Type B pancreatic cell (in vitro differentiated cells): ENCODE measurements around the gene STAP2. TPM values are rescaled to one million over a fixed set of nuclear protein-coding genes. Genes with fewer than 3 reads are reported as not detected.

Experiments used
- DNase-seq: peaks from one replicate; pipeline ENCODE4 v3.0.0; 2021; ENCODE audit warnings: mixed read lengths; ENCODE audit not compliant: unreplicated experiment; ENCODE audit errors: extremely low spot score
- H3K27ac Mint-ChIP-seq: 2 replicates; pipeline ENCODE4 v1.8.0; 2021; ENCODE audit warnings: mild to moderate bottlenecking, mixed read lengths
- H3K27me3 Mint-ChIP-seq: 2 replicates; pipeline ENCODE4 v1.8.0; 2021; ENCODE audit warnings: mixed read lengths
- H3K36me3 Mint-ChIP-seq: 2 replicates; pipeline ENCODE4 v1.8.0; 2021; ENCODE audit warnings: mixed read lengths
- H3K4me1 Mint-ChIP-seq: one replicate; pipeline ENCODE4 v1.8.0; 2021; ENCODE audit warnings: mixed read lengths; ENCODE audit not compliant: unreplicated experiment
- H3K4me3 Mint-ChIP-seq: 2 replicates; pipeline ENCODE4 v1.8.0; 2021; ENCODE audit warnings: mild to moderate bottlenecking, mixed read lengths
- H3K9me3 Mint-ChIP-seq: 2 replicates; pipeline ENCODE4 v1.8.0; 2021; ENCODE audit warnings: mixed read lengths
- total RNA-seq: library from RNA; stranded (reverse); gene quantifications from 2 replicates; pipeline ENCODE4 v1.2.1, GENCODE V29; 2021; ENCODE audit warnings: low replicate concordance
- TF ChIP-seq, protein P1 (sequence below): fragments of 200-600 bp; sonication (generic); conservative IDR thresholded peaks from 2 replicates; pipeline ENCODE4 v1.5.0; 2021; ENCODE audit warnings: antibody characterized with exemption, mild to moderate bottlenecking

Gene STAP2
- total RNA-seq, 1 donor from 2014 or later = 42.5 TPM

DNA sequence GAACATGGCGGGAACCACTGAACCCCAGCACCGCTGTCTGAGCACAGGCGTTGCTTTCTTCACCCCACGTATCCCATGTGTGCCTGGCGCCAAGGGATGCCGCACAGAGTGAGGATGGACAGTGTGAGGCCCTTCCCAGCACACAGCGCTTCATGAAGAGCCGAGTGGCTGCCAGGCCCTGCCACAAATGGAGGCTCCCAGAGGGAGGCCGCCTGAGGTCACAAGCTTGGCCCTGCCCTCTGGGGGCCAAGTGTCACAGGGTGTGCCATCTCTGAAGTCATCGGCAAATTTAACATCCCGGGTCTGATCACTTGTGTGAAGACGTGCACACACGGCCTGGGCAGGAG, 29.1 kb upstream of the STAP2 start:
- Mint-ChIP-seq H3K27ac (peak overlapping the region; percentile 65), H3K4me1 (peaks cover 17% of the 10 kb centered on the region), H3K36me3 (no peaks in the 10 kb centered on the region), H3K27me3 (no peaks in the 10 kb centered on the region), H3K9me3 (no peaks in the 10 kb centered on the region), H3K4me3 (no peak overlapping the region)
- DNase-seq = no peak
- TF ChIP-seq, protein P1, sequence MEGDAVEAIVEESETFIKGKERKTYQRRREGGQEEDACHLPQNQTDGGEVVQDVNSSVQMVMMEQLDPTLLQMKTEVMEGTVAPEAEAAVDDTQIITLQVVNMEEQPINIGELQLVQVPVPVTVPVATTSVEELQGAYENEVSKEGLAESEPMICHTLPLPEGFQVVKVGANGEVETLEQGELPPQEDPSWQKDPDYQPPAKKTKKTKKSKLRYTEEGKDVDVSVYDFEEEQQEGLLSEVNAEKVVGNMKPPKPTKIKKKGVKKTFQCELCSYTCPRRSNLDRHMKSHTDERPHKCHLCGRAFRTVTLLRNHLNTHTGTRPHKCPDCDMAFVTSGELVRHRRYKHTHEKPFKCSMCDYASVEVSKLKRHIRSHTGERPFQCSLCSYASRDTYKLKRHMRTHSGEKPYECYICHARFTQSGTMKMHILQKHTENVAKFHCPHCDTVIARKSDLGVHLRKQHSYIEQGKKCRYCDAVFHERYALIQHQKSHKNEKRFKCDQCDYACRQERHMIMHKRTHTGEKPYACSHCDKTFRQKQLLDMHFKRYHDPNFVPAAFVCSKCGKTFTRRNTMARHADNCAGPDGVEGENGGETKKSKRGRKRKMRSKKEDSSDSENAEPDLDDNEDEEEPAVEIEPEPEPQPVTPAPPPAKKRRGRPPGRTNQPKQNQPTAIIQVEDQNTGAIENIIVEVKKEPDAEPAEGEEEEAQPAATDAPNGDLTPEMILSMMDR = no peak

DNA sequence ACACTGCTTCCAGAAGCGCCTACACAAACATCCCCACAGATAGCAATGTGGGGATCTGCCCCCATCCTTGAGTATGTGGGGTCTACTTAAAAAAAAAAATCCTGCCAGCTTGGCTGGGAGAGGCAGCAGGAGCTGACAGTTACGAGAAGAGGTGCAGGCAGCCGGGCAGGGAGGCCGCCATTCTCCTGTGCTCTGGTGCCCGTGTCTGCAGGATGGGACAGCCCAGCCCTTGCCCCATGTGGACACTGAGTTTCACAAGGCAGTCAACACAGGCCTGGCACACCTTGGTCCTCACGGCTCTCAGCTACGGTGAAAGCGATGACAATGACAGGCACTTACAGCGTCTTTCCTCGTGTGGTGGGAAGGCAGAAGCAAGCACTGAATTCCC, 28.7 kb upstream of the STAP2 start:
- H3K9me3 Mint-ChIP-seq = no peaks in the 10 kb centered on the region
- TF ChIP-seq, protein P1 = no peak
- no peaks in the 10 kb centered on the region for H3K36me3 Mint-ChIP-seq
- no peak overlapping the region for H3K4me3 Mint-ChIP-seq
- H3K27ac Mint-ChIP-seq = peak overlapping the region; percentile 65
- peaks cover 17% of the 10 kb centered on the region for H3K4me1 Mint-ChIP-seq
- H3K27me3 Mint-ChIP-seq = no peaks in the 10 kb centered on the region
- DNase-seq = no peak

DNA sequence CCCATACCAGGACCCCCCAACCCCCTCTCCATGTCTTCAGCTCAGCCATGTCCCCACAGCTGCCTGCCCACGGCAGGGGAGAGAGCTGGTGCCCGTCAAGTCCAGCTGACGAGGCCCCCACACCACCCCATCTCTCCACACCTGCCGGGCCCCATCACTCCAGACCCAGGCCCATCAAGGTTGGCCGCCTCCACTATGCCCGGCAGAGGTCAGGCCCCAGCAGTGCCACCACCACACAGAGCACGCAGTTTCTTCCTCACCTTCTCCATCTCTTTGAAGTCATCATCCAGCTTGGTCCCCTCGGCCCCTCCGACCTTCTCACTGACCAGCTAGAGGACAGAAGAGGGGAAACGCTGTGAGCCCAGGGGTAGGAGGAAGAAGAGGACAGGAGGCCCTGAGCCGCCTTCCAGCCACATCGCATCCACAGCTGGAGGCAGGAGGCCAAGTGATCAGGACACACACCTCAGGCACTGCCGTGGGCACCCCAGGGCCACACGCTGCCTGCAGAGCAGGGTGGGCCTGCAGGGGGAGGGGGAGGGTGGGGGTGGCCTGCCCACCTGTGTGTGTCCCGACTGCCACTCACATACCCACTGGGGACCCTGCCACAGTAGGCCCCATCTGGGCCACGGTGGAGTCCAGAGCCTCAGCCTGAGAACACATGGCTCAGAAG, 28.2 kb upstream of the STAP2 start:
- Mint-ChIP-seq H3K4me1 (peaks cover 17% of the 10 kb centered on the region), H3K36me3 (no peaks in the 10 kb centered on the region), H3K27me3 (no peaks in the 10 kb centered on the region), H3K9me3 (no peaks in the 10 kb centered on the region), H3K4me3 (no peak overlapping the region), H3K27ac (no peak overlapping the region)
- TF ChIP-seq, protein P1 = no peak
- no peak for DNase-seq

DNA sequence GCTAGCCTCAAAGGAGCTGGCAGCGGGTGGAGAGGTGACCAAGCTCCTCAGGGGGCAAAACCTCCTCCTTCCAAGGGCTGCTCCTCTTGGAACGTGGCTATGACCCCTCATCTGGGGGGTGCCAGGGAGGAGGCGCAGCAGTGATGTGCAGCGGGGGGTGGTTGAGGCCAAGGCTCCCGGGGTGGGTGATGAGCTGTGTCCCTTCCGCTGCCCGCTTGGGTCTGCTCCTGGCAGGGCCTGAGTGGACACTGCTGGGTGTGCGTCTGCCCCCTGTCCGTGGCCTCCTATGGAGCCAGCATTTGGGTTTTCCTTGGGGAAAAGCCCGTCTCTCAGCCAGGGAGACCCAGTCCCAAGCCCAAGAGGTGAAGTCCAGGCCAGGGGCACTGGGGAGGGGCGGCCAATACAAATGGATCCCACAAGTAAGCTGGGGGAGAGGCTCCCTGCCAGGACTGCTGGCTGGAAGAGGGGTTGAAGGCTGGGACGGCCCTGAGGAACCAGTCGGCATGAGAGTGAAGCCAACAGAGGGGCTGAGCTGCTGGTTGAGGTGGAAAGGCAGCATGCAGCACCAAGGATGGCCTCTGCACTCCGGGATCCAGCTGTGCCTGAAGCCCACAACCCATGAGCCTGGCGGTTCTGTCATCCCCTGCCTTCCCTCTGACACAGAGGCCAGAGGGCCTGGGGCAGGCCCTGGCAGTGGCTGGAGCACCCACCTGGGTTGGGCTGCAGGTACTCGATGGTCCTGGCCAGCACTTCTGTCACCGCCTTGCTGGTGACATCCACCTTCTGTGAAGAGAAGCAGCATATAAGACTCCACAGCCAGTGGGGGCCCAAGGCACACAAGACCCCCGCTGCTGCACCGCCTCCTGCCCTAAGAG, 27.4 kb upstream of the STAP2 start:
- Mint-ChIP-seq H3K27me3 (no peaks in the 10 kb centered on the region), H3K27ac (no peak overlapping the region), H3K9me3 (no peaks in the 10 kb centered on the region), H3K4me3 (no peak overlapping the region), H3K36me3 (no peaks in the 10 kb centered on the region), H3K4me1 (peaks cover 14% of the 10 kb centered on the region)
- no peak for DNase-seq
- TF ChIP-seq, protein P1 = no peak

DNA sequence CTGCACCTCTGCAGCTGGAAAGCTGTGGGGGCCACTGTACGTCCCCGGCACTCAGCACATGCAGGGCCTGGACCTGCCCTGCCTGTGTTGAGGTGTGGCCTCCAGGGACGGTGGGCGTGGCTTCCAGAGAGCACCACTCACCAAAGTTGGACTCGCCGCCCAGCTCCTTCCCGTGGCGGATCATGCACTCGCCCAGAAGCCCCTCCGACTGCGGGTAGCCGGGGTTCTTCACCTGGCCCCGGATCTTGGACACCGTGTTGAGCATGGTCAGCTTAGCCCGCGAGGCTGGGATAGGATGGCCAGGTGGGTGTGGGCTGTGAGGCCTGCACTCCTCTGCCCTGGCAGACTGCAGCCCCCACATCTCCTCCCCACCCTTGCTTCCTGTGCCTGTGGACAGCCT, 26.7 kb upstream of the STAP2 start:
- DNase-seq = no peak
- H3K36me3 Mint-ChIP-seq = no peaks in the 10 kb centered on the region
- H3K4me1 Mint-ChIP-seq = peaks cover 11% of the 10 kb centered on the region
- H3K27ac Mint-ChIP-seq = no peak overlapping the region
- TF ChIP-seq, protein P1 = no peak
- no peak overlapping the region for H3K4me3 Mint-ChIP-seq
- no peaks in the 10 kb centered on the region for H3K9me3 Mint-ChIP-seq
- H3K27me3 Mint-ChIP-seq = no peaks in the 10 kb centered on the region
